Calu3 (cell line): Measurements from ENCODE around the gene LIPT2. TPM values are rescaled to one million over a fixed set of nuclear protein-coding genes. Genes with fewer than 3 reads are reported as not detected.

ENCODE experiments used
- BruUV-seq: library from RNA; stranded (reverse); fragments of 400-500 nt; replicated peaks from 2 replicates; lab custom pipeline; 2021; lab: Mats Ljungman, UMichigan
- CTCF ChIA-PET: fragments of 300-600 bp; sonication (Branson Sonifier 250); formaldehyde crosslinking; loops from one replicate; lab custom pipeline; 2022; ENCODE audit warnings: antibody characterized with exemption; lab: Charles Lee
- DNase-seq: peaks from one replicate; pipeline ENCODE4 v3.0.0; 2022
- H3K27ac Mint-ChIP-seq: one replicate; pipeline ENCODE4 v1.8.0; 2022; ENCODE audit warnings: mixed read lengths; ENCODE audit not compliant: unreplicated experiment
- H3K27me3 Mint-ChIP-seq: one replicate; pipeline ENCODE4 v1.8.0; 2022; ENCODE audit warnings: mixed read lengths; ENCODE audit not compliant: unreplicated experiment
- H3K36me3 Mint-ChIP-seq: one replicate; pipeline ENCODE4 v1.8.0; 2022; ENCODE audit warnings: mild to moderate bottlenecking, moderate library complexity, mixed read lengths; ENCODE audit not compliant: insufficient read depth, unreplicated experiment
- H3K4me1 Mint-ChIP-seq: one replicate; pipeline ENCODE4 v1.8.0; 2022; ENCODE audit warnings: mild to moderate bottlenecking, low read depth, mixed read lengths; ENCODE audit not compliant: unreplicated experiment
- H3K4me3 Mint-ChIP-seq: one replicate; pipeline ENCODE4 v1.8.0; 2022; ENCODE audit warnings: mild to moderate bottlenecking, low read depth, moderate library complexity, mixed read lengths; ENCODE audit not compliant: unreplicated experiment
- H3K9me3 Mint-ChIP-seq: one replicate; pipeline ENCODE4 v1.8.0; 2022; ENCODE audit warnings: low read depth, mixed read lengths; ENCODE audit not compliant: unreplicated experiment
- CTCF ChIP-seq: fragments of 200-600 bp; IDR thresholded peaks from one replicate; pipeline ENCODE4 v1.8.0; 2022; ENCODE audit warnings: antibody characterized with exemption; ENCODE audit not compliant: unreplicated experiment
- intact Hi-C: fragments of 100-400 bp; cut with micrococcal nuclease; formaldehyde crosslinking; loops from one replicate; pipeline ENCODE4 v1.10.0; 2022; ENCODE audit not compliant: unreplicated experiment
- total RNA-seq: library from RNA; stranded (reverse); gene quantifications from 2 replicates; pipeline ENCODE4 v1.2.3, GENCODE V29; 2022

LIPT2 gene
- total RNA-seq, 1 experiment from 2014 or later: 10.9 TPM

GRCh38 chr11:74471668-74472429, 21.7 kb downstream of the LIPT2 start:
- BruUV-seq: no TSS peak
- H3K27me3 Mint-ChIP-seq: no peaks in the 10 kb centered on the region

GRCh38 chr11:74471037-74471436, 22.5 kb downstream of the LIPT2 start:
- CTCF ChIA-PET: interaction anchor here (0.7 kb wide), 1 partner anchor 60 kb away, joined by 3 read pairs; no protein-coding TSS in a partner anchor
- DNase-seq: no peak
- Mint-ChIP-seq H3K4me3 (no peak overlapping the region), H3K27ac (no peak overlapping the region), H3K36me3 (no peaks in the 10 kb centered on the region), H3K9me3 (no peaks in the 10 kb centered on the region), H3K27me3 (no peaks in the 10 kb centered on the region), H3K4me1 (peaks cover 3% of the 10 kb centered on the region)
- no peak for TF ChIP-seq CTCF
- intact Hi-C loops: no loop called here
- BruUV-seq: no TSS peak

More at GRCh38 chr11:74471668-74472429, 21.7 kb downstream of the LIPT2 start:
- H3K27ac Mint-ChIP-seq: no peak overlapping the region
- H3K4me3 Mint-ChIP-seq: no peak overlapping the region
- intact Hi-C loops: no loop called here
- no peak for DNase-seq
- H3K9me3 Mint-ChIP-seq: no peaks in the 10 kb centered on the region
- CTCF ChIA-PET: no interaction called here
- no peaks in the 10 kb centered on the region for H3K36me3 Mint-ChIP-seq
- TF ChIP-seq CTCF: no peak
- H3K4me1 Mint-ChIP-seq: no peaks in the 10 kb centered on the region

- H3K27ac Mint-ChIP-seq: no peak overlapping the region
- no TSS peak for BruUV-seq
Observed at GRCh38 chr11:74470526-74470925, 23.0 kb downstream of the LIPT2 start.

DNA sequence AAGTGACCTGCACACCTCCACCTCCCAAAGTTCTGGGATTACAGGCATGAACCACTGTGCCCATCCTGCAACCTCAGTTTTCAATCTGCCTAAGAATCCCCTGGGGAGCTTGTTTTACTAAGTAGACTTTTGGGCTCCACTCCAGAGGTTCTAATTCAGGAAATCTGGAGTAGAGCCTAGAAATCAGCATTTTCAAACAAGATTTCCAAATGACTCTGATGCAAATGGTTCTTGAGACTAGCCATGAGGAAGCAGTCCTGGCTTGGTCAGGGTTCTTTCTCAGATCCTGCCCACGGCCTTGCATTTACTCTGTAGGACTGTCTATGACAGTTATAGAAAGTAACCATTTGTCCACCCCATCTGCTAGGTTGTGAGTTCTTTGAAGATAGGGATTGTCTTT, 24.6 kb downstream of the LIPT2 start:
- intact Hi-C loops: no loop called here
- Mint-ChIP-seq H3K4me3 (no peak overlapping the region), H3K9me3 (no peaks in the 10 kb centered on the region), H3K36me3 (no peaks in the 10 kb centered on the region), H3K27me3 (peaks cover 15% of the 10 kb centered on the region), H3K27ac (no peak overlapping the region), H3K4me1 (peaks cover 22% of the 10 kb centered on the region)
- TF ChIP-seq CTCF: no peak
- BruUV-seq: no TSS peak
- CTCF ChIA-PET: no interaction called here
- no peak for DNase-seq

More at GRCh38 chr11:74470526-74470925, 23.0 kb downstream of the LIPT2 start:
- intact Hi-C loops: no loop called here
- Mint-ChIP-seq H3K9me3 (no peaks in the 10 kb centered on the region), H3K36me3 (no peaks in the 10 kb centered on the region), H3K27me3 (no peaks in the 10 kb centered on the region), H3K4me1 (peaks cover 8% of the 10 kb centered on the region), H3K4me3 (no peak overlapping the region)
- CTCF ChIA-PET: interaction anchor here (0.7 kb wide), 1 partner anchor 61 kb away, joined by 3 read pairs; no protein-coding TSS in a partner anchor
- no peak for TF ChIP-seq CTCF
- no peak for DNase-seq
